Measurements from ENCODE around the gene FOXO1. TPM values are rescaled to one million over a fixed set of nuclear protein-coding genes. Genes with fewer than 3 reads are reported as not detected.

Gene FOXO1
- total and polyA plus RNA-seq, 2 of the 13 experiments (the other 11 are each of a cell fraction or from before 2014, with no cell fraction given): 8.1 to 13.1 TPM

- TF ChIP-seq PRDM15 (CRISPR knock-in tag; IDR thresholded peaks at IDR 0.05): no peak
These were observed 10.6 kb upstream of the FOXO1 start (continued) for GRCh38 chr13:40677064-40677463.

GRCh38 chr13:40676007-40676406 lies 9.6 kb upstream of the FOXO1 start:
- no peak overlapping the region for H3K27ac ChIP-seq (ENCODE audit: extremely low read length, insufficient read depth, low read length)
- H3K4me1 ChIP-seq (ENCODE audit: insufficient read depth, low read length): peaks cover 34% of the 10 kb centered on the region
- no peak overlapping the region for H3K9ac ChIP-seq (ENCODE audit: insufficient read depth, low read depth, low read length)
- H3K36me3 ChIP-seq (replicated peaks in 1 of 2; ENCODE audit: control insufficient read depth in 1 of 2, insufficient read depth in 2 of 2, low read length in 2 of 2): no peaks in the 10 kb centered on the region
- DNase-seq (ENCODE audit: low spot score) (no peak), ATAC-seq (no peak), FAIRE-seq (no peak)
- H2AFZ ChIP-seq (ENCODE audit: low read length): no peak overlapping the region
- in situ Hi-C loops (cut with HindIII; ENCODE audit: extremely low pct_ligation_motif_present, low pct_unique_long_range_greater_than_20kb) (loop anchor here (25.0 kb wide), 1 partner anchor 889 kb away; no protein-coding TSS in a partner anchor), intact Hi-C loops (cut with micrococcal nuclease; ENCODE audit: unreplicated experiment) (no loop called here)
- H3K79me2 ChIP-seq (ENCODE audit: insufficient read depth, low read length): no peaks in the 10 kb centered on the region
- POLR2A ChIA-PET: no interaction called here
- H3K27me3 ChIP-seq (ENCODE audit: control insufficient read depth in 1 of 2, insufficient read depth in 2 of 2, low read length in 2 of 2): no peaks in the 10 kb centered on the region
- WGBS (ENCODE audit: low lambda C conversion rate): 36% methylated on average over 2 of the region's 2 CpGs
- H3K4me2 ChIP-seq (ENCODE audit: low read depth, low read length): no peak overlapping the region
- no peaks in the 10 kb centered on the region for H3K9me3 ChIP-seq (ENCODE audit: low read length)
- CTCF ChIA-PET (ENCODE audit: low intra/inter-chr PET ratio, low total read pairs): no interaction called here
- no TSS peak for BruUV-seq (replicated peaks)
- no peak overlapping the region for H3K4me3 ChIP-seq (replicated peaks in 1 of 3; ENCODE audit: insufficient read depth in 1 of 3, low read depth in 2 of 3, low read length in 3 of 3)
- no peaks in the 10 kb centered on the region for H4K20me1 ChIP-seq (ENCODE audit: insufficient read depth, low read length)
- no peak for TF ChIP-seq NR3C1 (CRISPR knock-in tag; IDR thresholded peaks at IDR 0.05)
- TF ChIP-seq MTERF4 (CRISPR knock-in tag; IDR thresholded peaks at IDR 0.05): no peak
- no peak for TF ChIP-seq ZNF382 (CRISPR knock-in tag; IDR thresholded peaks at IDR 0.05; ENCODE audit: borderline replicate concordance)
- TF ChIP-seq RBFOX2 (IDR thresholded peaks at IDR 0.05; ENCODE audit: low read depth, low read length): no peak
- no peak for TF ChIP-seq AKAP8 (CRISPR knock-in tag; IDR thresholded peaks at IDR 0.05)
- no peak for TF ChIP-seq ISL2 (CRISPR knock-in tag; IDR thresholded peaks at IDR 0.05)
- TF ChIP-seq DR1 (CRISPR knock-in tag; IDR thresholded peaks at IDR 0.05): no peak
- TF ChIP-seq CEBPZ (IDR thresholded peaks at IDR 0.05; ENCODE audit: low read length): no peak
- TF ChIP-seq ZBTB38 (CRISPR knock-in tag; IDR thresholded peaks at IDR 0.05): no peak
- no peak for TF ChIP-seq ZMAT3 (CRISPR knock-in tag; conservative IDR thresholded peaks at IDR 0.05)
- TF ChIP-seq TBX3 (IDR thresholded peaks at IDR 0.05; ENCODE audit: borderline replicate concordance): no peak
- TF ChIP-seq ZNF558 (CRISPR knock-in tag; IDR thresholded peaks at IDR 0.05; ENCODE audit: borderline replicate concordance): no peak
- no peak for TF ChIP-seq ZNF816 (CRISPR knock-in tag; IDR thresholded peaks at IDR 0.05; ENCODE audit: borderline replicate concordance)
